OCI-LY3 (cell line): ENCODE data around the gene POLR2L.

Experiments
- H2AFZ ChIP-seq: fragments of 200-600, 300-600 bp; shearing (Covaris generic); 2 replicates; pipeline ENCODE4 v1.6.0; 2014; ENCODE audit warnings: antibody characterized with exemption, low read depth, low read length
- H3K27ac ChIP-seq: fragments of 200-600, 300-600 bp; sonication (generic); 2 replicates; pipeline ENCODE4 v1.5.1; 2014; ENCODE audit warnings: mild to moderate bottlenecking, low read length, moderate library complexity, mixed read lengths
- H3K27me3 ChIP-seq: fragments of 200-600, 300-600 bp; sonication (generic); 2 replicates; pipeline ENCODE4 v1.6.1; 2014; ENCODE audit warnings: low read depth, low read length, mixed read lengths
- H3K36me3 ChIP-seq: fragments of 200-600, 300-600 bp; sonication (generic); replicated peaks from 2 replicates; pipeline ENCODE3; 2014; ENCODE audit warnings: low read depth, low read length, mixed read lengths
- H3K4me1 ChIP-seq: fragments of 300-600, 200-600 bp; sonication (generic); 2 replicates; pipeline ENCODE4 v1.6.1; 2014; ENCODE audit warnings: low read length, mixed read lengths
- H3K4me2 ChIP-seq: fragments of 200-600, 300-600 bp; sonication (generic); 2 replicates; pipeline ENCODE4 v1.6.1; 2014; ENCODE audit warnings: low read length, mixed read lengths
- H3K4me3 ChIP-seq: fragments of 300-600, 200-600 bp; sonication (generic); 2 replicates; pipeline ENCODE4 v1.5.1; 2014; ENCODE audit warnings: antibody characterized with exemption, mild to moderate bottlenecking, low read length, moderate library complexity
- H3K79me2 ChIP-seq: fragments of 300-600, 200-600 bp; shearing (Covaris generic); 2 replicates; pipeline ENCODE4 v1.6.1; 2014; ENCODE audit warnings: mild to moderate bottlenecking, low read length, mixed read lengths
- H3K9ac ChIP-seq: fragments of 300-600, 200-600 bp; shearing (Covaris generic); 2 replicates; pipeline ENCODE4 v1.6.0; 2014; ENCODE audit warnings: mild to moderate bottlenecking, low read length, moderate library complexity
- H3K9me3 ChIP-seq: fragments of 200-600, 300-600 bp; shearing (Covaris generic); 2 replicates; pipeline ENCODE4 v1.6.1; 2014; ENCODE audit warnings: low read length, mixed read lengths; ENCODE audit not compliant: insufficient read depth
- H4K20me1 ChIP-seq: fragments of 200-600, 300-600 bp; sonication (generic); 2 replicates; pipeline ENCODE4 v1.6.1; 2016; ENCODE audit warnings: low read length, mixed read lengths; ENCODE audit not compliant: insufficient read depth
- CTCF ChIP-seq: fragments of 200-600, 300-600 bp; sonication (generic); IDR thresholded peaks from 2 replicates; pipeline ENCODE4 v1.5.1; 2014; ENCODE audit warnings: antibody characterized with exemption, low read length, low read depth
- EZH2phosphoT487 ChIP-seq: fragments of 200-600 bp; shearing (Covaris generic); IDR thresholded peaks from 2 replicates; pipeline ENCODE4 v1.6.1; 2018; ENCODE audit warnings: antibody characterized with exemption, mixed run types, low read depth

Gene POLR2L

GRCh38 chr11:877565-877964 is 35.2 kb upstream of the POLR2L start:
- Histone ChIP-seq H3K4me2 (no peak overlapping the region), H3K4me1 (no peaks in the 10 kb centered on the region)
- no peak for TF ChIP-seq EZH2phosphoT487
- TF ChIP-seq CTCF: no peak

GRCh38 chr11:876545-876944 is 34.2 kb upstream of the POLR2L start:
- no peaks in the 10 kb centered on the region for H3K27me3 ChIP-seq
- no peak overlapping the region for H3K4me2 ChIP-seq
- TF ChIP-seq EZH2phosphoT487: no peak
- no peak for TF ChIP-seq CTCF
- H2AFZ ChIP-seq: no peak overlapping the region
- no peaks in the 10 kb centered on the region for H3K4me1 ChIP-seq
- peaks cover 3% of the 10 kb centered on the region; the same call in 1 of the 2 replicates for H4K20me1 ChIP-seq
- H3K4me3 ChIP-seq: no peak overlapping the region
- H3K9me3 ChIP-seq: no peaks in the 10 kb centered on the region
- H3K27ac ChIP-seq: no peak overlapping the region
- no peak overlapping the region for H3K9ac ChIP-seq
- no peaks in the 10 kb centered on the region for H3K79me2 ChIP-seq
- H3K36me3 ChIP-seq: peaks cover 2% of the 10 kb centered on the region

More at GRCh38 chr11:877565-877964, 35.2 kb upstream of the POLR2L start:
- peaks cover under 1% of the 10 kb centered on the region; the same call in 1 of the 2 replicates for H4K20me1 ChIP-seq
- no peaks in the 10 kb centered on the region for H3K27me3 ChIP-seq
- H3K36me3 ChIP-seq: peaks cover 2% of the 10 kb centered on the region
- H3K27ac ChIP-seq: no peak overlapping the region
- H3K79me2 ChIP-seq: no peaks in the 10 kb centered on the region
- H3K9ac ChIP-seq: no peak overlapping the region
- H2AFZ ChIP-seq: no peak overlapping the region
- no peaks in the 10 kb centered on the region for H3K9me3 ChIP-seq
- no peak overlapping the region for H3K4me3 ChIP-seq

- no peak overlapping the region for H3K4me3 ChIP-seq
- peaks cover 3% of the 10 kb centered on the region; the same call in 1 of the 2 replicates for H4K20me1 ChIP-seq
- no peaks in the 10 kb centered on the region for H3K79me2 ChIP-seq
- H3K9me3 ChIP-seq: no peaks in the 10 kb centered on the region
- H3K4me2 ChIP-seq: no peak overlapping the region
- no peaks in the 10 kb centered on the region for H3K27me3 ChIP-seq
- TF ChIP-seq CTCF (no peak), EZH2phosphoT487 (no peak)
- no peak overlapping the region for H3K9ac ChIP-seq
- no peak overlapping the region for H2AFZ ChIP-seq
- H3K27ac ChIP-seq: no peak overlapping the region
- H3K36me3 ChIP-seq: peaks cover 2% of the 10 kb centered on the region
- no peaks in the 10 kb centered on the region for H3K4me1 ChIP-seq
These were observed 33.5 kb upstream of the POLR2L start for GRCh38 chr11:875769-876301.

GRCh38 chr11:875203-875602 is 32.9 kb upstream of the POLR2L start:
- no peaks in the 10 kb centered on the region for H3K9me3 ChIP-seq
- peaks cover 3% of the 10 kb centered on the region; the same call in 1 of the 2 replicates for H4K20me1 ChIP-seq
- H3K79me2 ChIP-seq: no peaks in the 10 kb centered on the region
- no peak for TF ChIP-seq CTCF
- TF ChIP-seq EZH2phosphoT487: no peak
- no peak overlapping the region for H3K4me2 ChIP-seq
- H3K36me3 ChIP-seq: peaks cover 2% of the 10 kb centered on the region
- H3K27me3 ChIP-seq: no peaks in the 10 kb centered on the region
- no peak overlapping the region for H2AFZ ChIP-seq
- H3K9ac ChIP-seq: no peak overlapping the region
- no peak overlapping the region for H3K4me3 ChIP-seq
- no peaks in the 10 kb centered on the region for H3K4me1 ChIP-seq
- no peak overlapping the region for H3K27ac ChIP-seq
